Measurements from ENCODE around the gene NAA60. TPM values are rescaled to one million over a fixed set of nuclear protein-coding genes. Genes with fewer than 3 reads are reported as not detected.

Gene NAA60
- polyA plus RNA-seq, 1 donor from 2014 or later: 32.0 TPM

DNA sequence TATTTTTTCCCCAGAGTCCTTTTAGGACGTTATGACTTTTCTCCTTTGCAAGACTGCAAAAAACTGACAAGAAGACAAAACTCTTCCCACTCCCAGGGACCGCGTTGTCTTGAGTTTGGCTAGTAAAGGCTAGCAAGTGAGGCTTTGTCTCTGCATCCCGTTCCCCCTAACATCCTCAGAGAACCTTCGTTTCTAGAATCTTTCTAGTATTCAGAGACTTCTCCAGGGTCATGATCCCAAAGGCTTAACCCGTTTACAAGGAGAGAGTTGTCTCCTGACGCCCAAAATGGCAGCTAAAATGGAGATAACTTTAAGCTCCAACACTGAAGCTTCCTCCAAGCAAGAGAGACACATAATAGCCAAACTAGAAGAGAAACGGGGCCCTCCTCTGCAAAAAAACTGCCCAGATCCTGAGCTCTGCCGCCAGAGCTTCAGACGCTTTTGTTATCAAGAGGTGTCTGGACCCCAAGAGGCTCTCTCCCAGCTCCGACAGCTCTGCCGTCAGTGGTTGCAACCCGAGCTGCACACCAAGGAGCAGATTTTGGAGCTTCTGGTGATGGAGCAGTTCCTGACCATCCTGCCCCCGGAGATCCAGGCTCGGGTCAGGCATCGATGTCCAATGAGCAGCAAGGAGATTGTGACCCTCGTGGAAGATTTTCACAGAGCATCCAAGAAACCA, 41.6 kb upstream of the NAA60 start (continued):
- TF ChIP-seq, protein P1, sequence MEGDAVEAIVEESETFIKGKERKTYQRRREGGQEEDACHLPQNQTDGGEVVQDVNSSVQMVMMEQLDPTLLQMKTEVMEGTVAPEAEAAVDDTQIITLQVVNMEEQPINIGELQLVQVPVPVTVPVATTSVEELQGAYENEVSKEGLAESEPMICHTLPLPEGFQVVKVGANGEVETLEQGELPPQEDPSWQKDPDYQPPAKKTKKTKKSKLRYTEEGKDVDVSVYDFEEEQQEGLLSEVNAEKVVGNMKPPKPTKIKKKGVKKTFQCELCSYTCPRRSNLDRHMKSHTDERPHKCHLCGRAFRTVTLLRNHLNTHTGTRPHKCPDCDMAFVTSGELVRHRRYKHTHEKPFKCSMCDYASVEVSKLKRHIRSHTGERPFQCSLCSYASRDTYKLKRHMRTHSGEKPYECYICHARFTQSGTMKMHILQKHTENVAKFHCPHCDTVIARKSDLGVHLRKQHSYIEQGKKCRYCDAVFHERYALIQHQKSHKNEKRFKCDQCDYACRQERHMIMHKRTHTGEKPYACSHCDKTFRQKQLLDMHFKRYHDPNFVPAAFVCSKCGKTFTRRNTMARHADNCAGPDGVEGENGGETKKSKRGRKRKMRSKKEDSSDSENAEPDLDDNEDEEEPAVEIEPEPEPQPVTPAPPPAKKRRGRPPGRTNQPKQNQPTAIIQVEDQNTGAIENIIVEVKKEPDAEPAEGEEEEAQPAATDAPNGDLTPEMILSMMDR (IDR thresholded peaks at IDR 0.05; ENCODE audit: poor library complexity, severe bottlenecking): no peak
- no peak for TF ChIP-seq SMC3 (conservative IDR thresholded peaks at IDR 0.05; ENCODE audit: poor library complexity)

DNA sequence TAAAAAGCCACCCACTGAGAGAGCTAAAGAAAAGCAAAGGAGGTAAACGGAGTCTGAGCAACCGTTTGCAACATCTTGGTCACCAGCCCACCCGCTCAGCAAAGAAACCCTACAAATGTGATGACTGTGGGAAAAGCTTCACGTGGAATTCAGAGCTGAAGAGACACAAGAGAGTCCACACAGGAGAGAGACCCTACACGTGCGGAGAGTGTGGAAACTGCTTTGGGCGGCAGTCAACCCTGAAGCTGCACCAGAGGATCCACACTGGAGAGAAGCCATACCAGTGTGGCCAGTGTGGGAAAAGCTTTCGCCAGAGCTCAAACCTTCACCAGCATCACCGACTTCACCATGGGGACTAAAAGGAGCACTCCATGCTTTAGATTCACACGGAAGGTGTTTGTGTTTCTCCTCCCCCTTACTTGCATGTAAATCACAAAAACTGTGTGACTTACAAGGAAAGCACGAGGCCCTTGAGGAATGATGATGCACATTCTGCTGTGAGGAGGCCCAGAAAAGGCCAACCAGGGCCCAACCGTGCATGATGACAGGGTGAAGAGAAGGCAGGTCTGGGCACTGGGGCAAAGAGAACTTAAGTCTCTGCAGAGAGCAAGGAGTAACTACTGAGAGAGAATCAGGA, 34.8 kb upstream of the NAA60 start:
- peaks cover 47% of the 10 kb centered on the region for H3K36me3 ChIP-seq (ENCODE audit: insufficient read depth, low read length)
- H3K79me2 ChIP-seq (replicated peaks; ENCODE audit: insufficient read depth, low read length): peaks cover 3% of the 10 kb centered on the region
- no peaks in the 10 kb centered on the region for H3K9me2 ChIP-seq (ENCODE audit: insufficient read depth, low read length)
- no peaks in the 10 kb centered on the region for H3F3A ChIP-seq (ENCODE audit: insufficient read depth, low read length, poor library complexity, severe bottlenecking)
- no peak overlapping the region for H3K9ac ChIP-seq (ENCODE audit: low read length)
- no peak overlapping the region for H2AFZ ChIP-seq (ENCODE audit: low read depth, low read length)
- H4K20me1 ChIP-seq (ENCODE audit: insufficient read depth): no peaks in the 10 kb centered on the region
- H3K27ac ChIP-seq (ENCODE audit: low read length): no peak overlapping the region
- H3K4me2 ChIP-seq (ENCODE audit: low read length): no peak overlapping the region
- H3K9me3 ChIP-seq (ENCODE audit: low read length): peaks cover 32% of the 10 kb centered on the region
- H3K27me3 ChIP-seq (ENCODE audit: insufficient read depth, low read depth, low read length): no peaks in the 10 kb centered on the region
- no peak overlapping the region for H3K4me3 ChIP-seq (ENCODE audit: low read length)
- TF ChIP-seq EZH2 (IDR thresholded peaks at IDR 0.05; ENCODE audit: borderline replicate concordance, insufficient read depth, low read length, poor library complexity, severe bottlenecking) (no peak), EP300 (conservative IDR thresholded peaks at IDR 0.05; ENCODE audit: poor library complexity, severe bottlenecking) (no peak), TAF1 (IDR thresholded peaks at IDR 0.05; ENCODE audit: low read depth) (no peak), MXI1 (conservative IDR thresholded peaks at IDR 0.05; ENCODE audit: poor library complexity, severe bottlenecking) (no peak), SMC3 (conservative IDR thresholded peaks at IDR 0.05; ENCODE audit: poor library complexity) (no peak), RAD21 (conservative IDR thresholded peaks at IDR 0.05) (no peak), POLR2AphosphoS5 (IDR thresholded peaks at IDR 0.05) (no peak)
- TF ChIP-seq, protein P2, sequence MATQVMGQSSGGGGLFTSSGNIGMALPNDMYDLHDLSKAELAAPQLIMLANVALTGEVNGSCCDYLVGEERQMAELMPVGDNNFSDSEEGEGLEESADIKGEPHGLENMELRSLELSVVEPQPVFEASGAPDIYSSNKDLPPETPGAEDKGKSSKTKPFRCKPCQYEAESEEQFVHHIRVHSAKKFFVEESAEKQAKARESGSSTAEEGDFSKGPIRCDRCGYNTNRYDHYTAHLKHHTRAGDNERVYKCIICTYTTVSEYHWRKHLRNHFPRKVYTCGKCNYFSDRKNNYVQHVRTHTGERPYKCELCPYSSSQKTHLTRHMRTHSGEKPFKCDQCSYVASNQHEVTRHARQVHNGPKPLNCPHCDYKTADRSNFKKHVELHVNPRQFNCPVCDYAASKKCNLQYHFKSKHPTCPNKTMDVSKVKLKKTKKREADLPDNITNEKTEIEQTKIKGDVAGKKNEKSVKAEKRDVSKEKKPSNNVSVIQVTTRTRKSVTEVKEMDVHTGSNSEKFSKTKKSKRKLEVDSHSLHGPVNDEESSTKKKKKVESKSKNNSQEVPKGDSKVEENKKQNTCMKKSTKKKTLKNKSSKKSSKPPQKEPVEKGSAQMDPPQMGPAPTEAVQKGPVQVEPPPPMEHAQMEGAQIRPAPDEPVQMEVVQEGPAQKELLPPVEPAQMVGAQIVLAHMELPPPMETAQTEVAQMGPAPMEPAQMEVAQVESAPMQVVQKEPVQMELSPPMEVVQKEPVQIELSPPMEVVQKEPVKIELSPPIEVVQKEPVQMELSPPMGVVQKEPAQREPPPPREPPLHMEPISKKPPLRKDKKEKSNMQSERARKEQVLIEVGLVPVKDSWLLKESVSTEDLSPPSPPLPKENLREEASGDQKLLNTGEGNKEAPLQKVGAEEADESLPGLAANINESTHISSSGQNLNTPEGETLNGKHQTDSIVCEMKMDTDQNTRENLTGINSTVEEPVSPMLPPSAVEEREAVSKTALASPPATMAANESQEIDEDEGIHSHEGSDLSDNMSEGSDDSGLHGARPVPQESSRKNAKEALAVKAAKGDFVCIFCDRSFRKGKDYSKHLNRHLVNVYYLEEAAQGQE (IDR thresholded peaks at IDR 0.05; ENCODE audit: borderline replicate concordance): no peak
- TF ChIP-seq, protein P1 (IDR thresholded peaks at IDR 0.05; ENCODE audit: poor library complexity, severe bottlenecking): no peak

Measured in neural cell (in vitro differentiated cells).